ENCODE measurements around the gene COMT. TPM values are rescaled to one million over a fixed set of nuclear protein-coding genes. Genes with fewer than 3 reads are reported as not detected.

COMT gene
- polyA plus RNA-seq, 1 experiment, result 332 TPM

- no peak for TF ChIP-seq CTCF (IDR thresholded peaks at IDR 0.05; ENCODE audit: insufficient read depth, low read depth, low read length)
- H3K4me3 ChIP-seq (ENCODE audit: low read depth, low read length), result no peak overlapping the region
- CTCF ChIA-PET, result interaction anchor here (0.8 to 6.3 kb wide), 4 partner anchors 9 to 280 kb away, joined by 3 to 97 read pairs (median 3); no protein-coding TSS in a partner anchor
- POLR2A ChIA-PET, result no interaction called here
- H3K27me3 ChIP-seq (ENCODE audit: control insufficient read depth, insufficient read depth, low read length), result peaks cover 4% of the 10 kb centered on the region
- no peak for DNase-seq (ENCODE audit: low read depth)
- no peaks in the 10 kb centered on the region for H3K36me3 ChIP-seq (ENCODE audit: control insufficient read depth, insufficient read depth, low read length)
Observed at GRCh38 chr22:20010307-20011122, 68.9 kb downstream of the COMT start.

DNA sequence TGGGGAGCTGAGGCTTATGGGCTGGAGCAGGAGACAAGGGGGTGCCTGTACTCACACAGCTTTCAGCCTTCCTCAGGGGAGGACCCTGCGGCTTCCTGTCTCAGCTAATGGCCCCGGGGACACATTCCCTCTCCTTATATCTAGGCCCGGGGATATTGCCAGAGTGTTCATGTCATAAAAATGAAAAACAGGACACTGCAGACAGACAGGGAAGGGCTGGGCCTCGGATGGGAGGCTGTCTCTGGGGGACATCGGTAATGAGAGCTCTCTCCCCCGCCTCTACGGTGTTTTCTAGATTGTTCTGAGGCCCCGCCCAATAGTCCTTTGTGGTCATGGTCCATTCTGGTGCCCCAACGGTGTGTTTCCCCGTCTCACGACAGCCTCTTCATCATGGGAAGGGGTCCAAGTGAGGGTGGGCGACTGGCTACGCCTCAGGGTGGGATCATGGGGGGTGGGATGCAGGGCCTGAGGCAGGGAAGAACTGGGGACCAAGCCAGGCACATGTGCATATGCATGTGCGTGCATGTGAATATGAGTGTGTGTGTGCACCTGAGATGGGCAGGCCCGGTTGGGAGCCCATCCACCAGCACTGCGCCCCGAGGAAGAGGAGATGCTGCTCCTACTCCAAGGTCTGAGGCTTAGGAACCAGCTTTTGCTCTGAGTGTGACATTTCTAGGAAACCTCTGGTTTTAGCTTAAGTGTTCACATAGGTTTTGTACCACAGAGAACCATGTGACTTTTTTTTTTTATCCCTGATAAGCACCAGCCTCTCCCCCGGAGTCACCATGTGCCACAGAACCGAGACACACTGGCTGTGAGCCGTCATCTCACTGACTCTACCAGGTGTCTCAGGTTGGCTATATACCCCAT, 69.8 kb downstream of the COMT start:
- CTCF ChIA-PET, result interaction anchor here (1.0 to 6.3 kb wide), 4 partner anchors 8 to 281 kb away, joined by 3 to 97 read pairs (median 3); no protein-coding TSS in a partner anchor
- DNase-seq (ENCODE audit: low read depth), result no peak
- peaks cover 4% of the 10 kb centered on the region for H3K27me3 ChIP-seq (ENCODE audit: control insufficient read depth, insufficient read depth, low read length)
- H3K36me3 ChIP-seq (ENCODE audit: control insufficient read depth, insufficient read depth, low read length), result no peaks in the 10 kb centered on the region
- no peak overlapping the region for H3K4me3 ChIP-seq (ENCODE audit: low read depth, low read length)
- TF ChIP-seq CTCF (IDR thresholded peaks at IDR 0.05; ENCODE audit: insufficient read depth, low read depth, low read length), result no peak
- POLR2A ChIA-PET, result no interaction called here

- Histone ChIP-seq H3K36me3 (ENCODE audit: control insufficient read depth, insufficient read depth, low read length) (no peaks in the 10 kb centered on the region), H3K4me3 (ENCODE audit: low read depth, low read length) (no peak overlapping the region), H3K27me3 (ENCODE audit: control insufficient read depth, insufficient read depth, low read length) (peaks cover 4% of the 10 kb centered on the region)
- ChIA-PET POLR2A (no interaction called here), CTCF (interaction anchor here (1.0 to 6.3 kb wide), 6 partner anchors 9 to 281 kb away, joined by 3 to 97 read pairs (median 17); no protein-coding TSS in a partner anchor)
- DNase-seq (ENCODE audit: low read depth), result no peak
- no peak for TF ChIP-seq CTCF (IDR thresholded peaks at IDR 0.05; ENCODE audit: insufficient read depth, low read depth, low read length)
Observed at GRCh38 chr22:20011993-20012740, 70.6 kb downstream of the COMT start.

DNA sequence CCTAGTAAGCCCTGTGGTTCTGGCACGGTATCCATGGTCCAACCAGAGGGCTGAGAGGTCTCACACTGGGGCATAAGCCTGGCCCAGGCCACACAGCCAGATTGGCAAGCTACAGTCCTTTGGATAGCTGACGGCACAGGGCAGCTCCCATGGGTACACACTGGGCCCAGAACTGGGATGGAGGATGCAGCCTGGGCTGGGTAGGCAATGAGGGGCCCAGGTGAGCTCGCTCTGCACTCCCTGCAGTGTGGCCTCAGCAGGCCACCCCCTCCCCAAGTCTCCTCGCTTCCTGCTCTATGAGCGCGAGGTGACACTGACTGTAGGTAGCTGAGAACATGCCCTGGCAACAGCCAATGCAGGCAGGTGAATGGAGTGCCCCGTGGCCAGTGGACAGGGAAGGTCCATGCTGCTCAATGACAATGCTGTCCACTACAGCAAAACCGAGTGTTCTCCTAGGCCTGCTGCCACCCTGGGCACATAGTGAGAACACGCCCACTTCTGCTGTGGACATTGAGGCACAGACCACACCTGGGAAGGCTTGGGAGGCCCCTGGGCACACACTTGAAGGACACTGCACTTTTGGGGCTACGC, 71.3 kb downstream of the COMT start:
- CTCF ChIA-PET, result interaction anchor here (0.7 to 6.3 kb wide), 19 partner anchors 9 to 334 kb away, joined by 3 to 97 read pairs (median 5); no protein-coding TSS in a partner anchor
- DNase-seq (ENCODE audit: low read depth), result no peak

More for the DNA sequence above, 71.3 kb downstream of the COMT start:
- Histone ChIP-seq H3K4me3 (ENCODE audit: low read depth, low read length) (no peak overlapping the region), H3K36me3 (ENCODE audit: control insufficient read depth, insufficient read depth, low read length) (no peaks in the 10 kb centered on the region), H3K27me3 (ENCODE audit: control insufficient read depth, insufficient read depth, low read length) (peaks cover 4% of the 10 kb centered on the region)
- POLR2A ChIA-PET, result no interaction called here
- no peak for TF ChIP-seq CTCF (IDR thresholded peaks at IDR 0.05; ENCODE audit: insufficient read depth, low read depth, low read length)

Data from BJ (cell line).